ENCODE measurements around the gene C2CD2L. TPM values are rescaled to one million over a fixed set of nuclear protein-coding genes. Genes with fewer than 3 reads are reported as not detected.
"Not testable (repeated sequence)": the region's sequence is repeated elsewhere in the genome, so short reads cannot be mapped to it uniquely, and the experiment has no call there.

Gene C2CD2L
- polyA plus RNA-seq, 3 donors, result 9.3 to 12.0 (median 9.5) TPM

GRCh38 chr11:119092880-119093842 lies 14.0 kb upstream of the C2CD2L start:
- no peak for DNase-seq (ENCODE audit: low read depth in 3 of 3, low spot score in 2 of 3)

GRCh38 chr11:119093942-119094815 lies 13.0 kb upstream of the C2CD2L start:
- DNase-seq (ENCODE audit: low read depth in 3 of 3, low spot score in 2 of 3), result no peak

GRCh38 chr11:119094816-119095065 lies 12.4 kb upstream of the C2CD2L start:
- DNase-seq (ENCODE audit: low read depth in 3 of 3, low spot score in 2 of 3), result no peak

GRCh38 chr11:119095066-119095880 lies 11.9 kb upstream of the C2CD2L start:
- peak; percentile 98 to 99 (median 99) for DNase-seq (ENCODE audit: low read depth in 3 of 3, low spot score in 2 of 3)

GRCh38 chr11:119099711-119100110 lies 7.4 kb upstream of the C2CD2L start:
- no peak for DNase-seq (ENCODE audit: low read depth in 3 of 3, low spot score in 2 of 3)

- DNase-seq (ENCODE audit: low read depth in 3 of 3, low spot score in 2 of 3), result no peak
These were observed 6.7 kb upstream of the C2CD2L start for GRCh38 chr11:119100246-119100970.

- no peak for DNase-seq (ENCODE audit: low read depth in 3 of 3, low spot score in 2 of 3)
These were observed 6.0 kb upstream of the C2CD2L start for GRCh38 chr11:119100994-119101758.

GRCh38 chr11:119101759-119102423 lies 5.3 kb upstream of the C2CD2L start, which contains the start of gene DPAGT1:
Gene DPAGT1, minus strand, starts transcription at chr11:119101853. Its CDS starts 198 bp downstream, at chr11:119101655.
- DNase-seq (ENCODE audit: low read depth in 3 of 3, low spot score in 2 of 3), result peak; percentile 91 to 97 (median 93)

GRCh38 chr11:119103161-119103664 lies 3.9 kb upstream of the C2CD2L start:
- DNase-seq (ENCODE audit: low read depth in 3 of 3, low spot score in 2 of 3), result not testable (repeated sequence)

- DNase-seq (ENCODE audit: low read depth in 3 of 3, low spot score in 2 of 3), result no peak
These were observed 3.4 kb upstream of the C2CD2L start for GRCh38 chr11:119103793-119104192.

- no peak for DNase-seq (ENCODE audit: low read depth in 3 of 3, low spot score in 2 of 3)
These were observed 498 bp downstream of the C2CD2L start for GRCh38 chr11:119107538-119108145.

- no peak for DNase-seq (ENCODE audit: low read depth in 3 of 3, low spot score in 2 of 3)
These were observed 1.2 kb downstream of the C2CD2L start for GRCh38 chr11:119108146-119108856.

GRCh38 chr11:119108857-119109221 lies 1.7 kb downstream of the C2CD2L start:
- DNase-seq (ENCODE audit: low read depth in 3 of 3, low spot score in 2 of 3), result no peak

GRCh38 chr11:119109843-119110242 lies 2.7 kb downstream of the C2CD2L start:
- no peak for DNase-seq (ENCODE audit: low read depth in 3 of 3, low spot score in 2 of 3)

- DNase-seq (ENCODE audit: low read depth in 3 of 3, low spot score in 2 of 3), result no peak
These were observed 3.3 kb downstream of the C2CD2L start for GRCh38 chr11:119110439-119110838.

GRCh38 chr11:119111361-119111925 lies 4.3 kb downstream of the C2CD2L start:
- no peak for DNase-seq (ENCODE audit: low read depth in 3 of 3, low spot score in 2 of 3)
